Skin of body (tissue), 3 donors: ENCODE measurements around the gene TMCC3. TPM values are rescaled to one million over a fixed set of nuclear protein-coding genes. Genes with fewer than 3 reads are reported as not detected.

Source experiments
- DNase-seq: peaks from one replicate; lab custom pipeline; 2025; lab: John Stamatoyannopoulos, UW
- small RNA-seq: library from RNA; depleted of rRNA; stranded (forward); fragments of <200 nt; gene quantifications from one replicate; pipeline ENCODE3, GENCODE V24; 2014; ENCODE audit warnings: low replicate concordance
- total RNA-seq: library from RNA; depleted of rRNA; stranded (reverse); fragments of >200 nt; gene quantifications from one replicate; pipeline ENCODE4 v1.2.3, GENCODE V29; 2014

TMCC3 gene
- total RNA-seq, 1 donor from 2014 or later: 9.8 TPM

DNA sequence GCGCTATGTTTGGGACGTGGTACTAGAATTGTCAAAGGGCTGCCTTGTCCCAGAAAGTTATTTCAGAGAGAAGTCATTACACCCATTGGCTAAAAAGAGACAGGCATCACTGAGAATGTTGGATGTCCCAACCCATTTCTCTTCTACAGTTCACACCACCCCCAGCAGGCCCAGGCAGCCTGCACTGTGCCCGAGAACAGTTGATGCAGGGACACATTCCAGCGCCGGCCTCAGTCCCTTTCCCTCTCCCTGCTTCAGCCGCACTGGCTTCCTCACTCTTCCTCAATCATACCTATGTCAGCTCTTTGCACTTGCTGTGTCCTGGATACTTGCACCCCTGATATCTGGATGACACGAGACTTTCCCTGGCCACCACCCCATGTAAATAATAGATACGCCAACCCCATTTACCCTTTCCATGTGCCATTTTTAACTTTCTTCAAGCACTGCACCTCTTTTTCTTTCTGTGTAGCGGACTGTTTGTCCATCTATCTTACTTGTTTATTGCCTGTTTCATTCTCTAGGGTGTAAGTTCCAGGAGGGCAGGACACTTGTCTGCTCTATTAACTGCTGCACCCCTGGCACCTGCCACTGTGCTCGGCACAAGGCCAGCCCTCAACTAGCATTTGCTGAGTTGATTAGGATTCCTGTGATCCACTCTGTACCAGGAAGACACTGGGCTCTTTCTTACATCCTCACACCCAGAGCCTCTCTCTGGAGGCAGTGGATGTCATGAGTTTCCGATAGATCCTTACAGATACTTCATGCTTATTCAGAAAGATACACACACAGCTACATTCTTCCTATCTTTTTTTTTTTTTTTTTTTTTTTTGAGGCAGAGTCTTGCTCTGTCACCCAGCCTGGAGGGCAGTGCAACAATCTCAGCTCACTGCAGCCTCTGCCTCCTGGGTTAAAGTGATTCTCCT lies 114.1 kb downstream of the TMCC3 start:
- DNase-seq: no peak

DNA sequence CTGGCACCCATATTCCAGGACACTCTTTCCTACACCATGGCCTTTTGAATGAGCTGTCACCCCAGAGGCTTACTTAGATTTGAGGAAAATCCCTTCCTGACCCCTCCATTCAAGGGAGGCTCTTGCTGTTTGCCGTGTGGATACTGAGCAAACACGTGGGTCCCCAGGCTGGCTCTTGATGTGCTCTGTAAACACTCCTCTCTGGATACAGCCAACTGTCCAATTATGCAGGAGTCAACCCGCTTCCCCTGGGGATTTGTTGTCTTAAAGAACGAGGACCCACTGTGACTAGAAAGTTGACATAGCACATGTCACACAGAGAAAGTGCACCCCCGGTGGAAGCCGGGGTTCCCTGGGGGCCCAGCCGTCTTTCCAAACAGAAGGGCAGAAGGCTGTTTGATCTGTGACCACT lies 114.8 kb downstream of the TMCC3 start:
- no peak for DNase-seq

GRCh38 chr12:94534774-94535509 lies 115.4 kb downstream of the TMCC3 start:
- DNase-seq: no peak

- no peak for DNase-seq
Observed at GRCh38 chr12:94534278-94534677, 116.1 kb downstream of the TMCC3 start.

DNA sequence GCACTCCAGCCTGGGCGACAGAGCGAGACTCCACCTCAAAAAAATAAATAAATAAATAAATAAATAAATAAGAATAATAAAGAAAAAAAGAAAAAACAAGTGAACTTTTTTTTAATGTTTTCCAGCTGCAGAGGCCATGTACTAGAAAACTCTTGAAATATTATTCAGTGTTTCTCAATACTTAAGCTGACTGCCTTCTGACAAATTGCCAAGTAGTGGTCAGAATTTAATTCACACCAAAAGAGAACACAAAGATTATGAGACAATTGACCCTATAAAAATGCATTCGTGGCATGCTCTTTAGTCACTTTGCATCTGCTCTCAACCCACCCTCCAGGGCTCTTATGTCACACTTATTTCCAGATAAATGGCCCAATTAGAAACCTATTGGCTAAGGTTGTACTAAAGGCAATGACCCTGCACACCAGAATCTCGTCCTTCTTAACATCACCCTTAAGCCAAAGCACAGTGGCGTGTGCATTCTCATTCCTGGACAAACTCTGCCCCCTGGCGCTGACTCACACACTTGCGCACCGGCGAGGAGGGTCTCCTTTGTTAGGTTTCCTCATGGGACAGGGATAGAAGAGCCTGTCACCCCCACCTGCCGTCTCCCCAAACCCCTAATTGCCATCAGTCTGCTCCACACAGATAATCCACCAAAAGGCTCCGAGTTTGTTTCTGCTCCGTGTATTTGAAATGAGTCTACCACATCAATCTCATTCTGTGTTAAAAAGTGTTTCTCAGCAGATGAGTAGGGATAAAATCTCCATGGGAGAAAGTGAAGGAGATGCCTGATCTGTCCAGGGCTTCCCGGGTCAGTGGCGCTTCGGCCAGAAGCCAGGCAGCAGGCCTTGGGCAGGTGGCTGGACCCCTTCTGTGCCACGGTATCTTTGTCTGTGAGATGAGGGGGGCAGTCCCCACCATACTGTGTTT lies 117.6 kb downstream of the TMCC3 start:
- peak; percentile 84 for DNase-seq

DNA sequence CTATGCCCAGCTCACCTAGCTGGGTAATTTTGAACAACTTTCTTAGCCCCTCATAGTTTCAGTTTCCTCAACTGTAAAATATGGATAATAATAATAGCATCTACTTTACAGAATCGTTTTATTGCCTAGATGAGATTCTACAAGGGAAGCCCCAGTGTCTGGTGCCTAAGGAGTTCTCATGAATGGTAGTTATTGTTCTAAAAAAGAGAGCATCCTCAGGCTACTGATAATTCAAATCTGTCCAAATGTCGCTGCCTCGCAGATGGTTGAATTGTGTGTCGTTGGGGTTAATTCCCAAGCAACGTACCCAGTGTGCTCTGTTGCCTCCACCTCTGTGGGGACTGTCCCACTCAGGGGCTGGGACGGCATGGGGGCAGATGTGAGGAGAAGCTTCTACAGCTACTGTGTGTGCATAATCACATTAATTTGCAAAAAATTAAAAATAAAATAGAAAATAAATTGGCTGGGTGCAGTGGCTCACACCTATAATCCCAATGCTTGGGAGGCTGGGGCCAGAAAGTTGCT lies 119.1 kb downstream of the TMCC3 start:
- no peak for DNase-seq

GRCh38 chr12:94525951-94526350 lies 124.4 kb downstream of the TMCC3 start:
- no peak for DNase-seq

Small RNAs within 50 kb of the gene (small RNA-seq; reads per million reads assigned to genes)
- gene LSM3P2: not detected
- gene MIR5700: not detected

Other genes starting within 250 kb of the TMCC3 start
- 24.5 TPM for gene CEP83, start 190.7 kb downstream of the TMCC3 start, total RNA-seq